NOMO-1 treated with dmso at 0.1 percent for 144 hours (cell line): ENCODE measurements around the gene TBC1D22A.
"Not testable (repeated sequence)": the region's sequence is repeated elsewhere in the genome, so short reads cannot be mapped to it uniquely, and the experiment has no call there.

Experiments used
- DNase-seq: peaks from one replicate; lab custom pipeline; 2025; ENCODE audit not compliant: unreplicated experiment; lab: John Stamatoyannopoulos, UW

Gene TBC1D22A

DNA sequence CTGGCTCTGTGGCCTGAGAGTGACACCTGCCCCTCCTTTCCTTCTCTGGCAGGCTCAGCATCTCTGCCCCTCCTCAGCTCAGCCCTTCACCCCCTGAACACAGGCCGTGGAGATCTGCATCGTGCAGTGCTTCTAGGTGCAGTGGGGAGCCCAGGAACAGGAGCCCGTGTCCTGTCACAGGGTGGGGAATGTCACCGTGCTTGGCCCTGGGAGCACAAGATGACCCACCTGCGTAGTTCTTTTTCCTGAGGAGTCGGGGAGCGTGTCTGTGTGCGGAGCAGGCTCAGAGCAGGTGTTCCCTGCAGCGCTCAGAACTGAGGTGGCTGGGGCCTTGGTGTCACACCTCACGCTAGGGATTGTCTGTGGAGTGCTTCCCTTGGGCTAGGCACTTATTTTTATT is 10.6 kb downstream of the TBC1D22A start:
- no peak for DNase-seq

DNA sequence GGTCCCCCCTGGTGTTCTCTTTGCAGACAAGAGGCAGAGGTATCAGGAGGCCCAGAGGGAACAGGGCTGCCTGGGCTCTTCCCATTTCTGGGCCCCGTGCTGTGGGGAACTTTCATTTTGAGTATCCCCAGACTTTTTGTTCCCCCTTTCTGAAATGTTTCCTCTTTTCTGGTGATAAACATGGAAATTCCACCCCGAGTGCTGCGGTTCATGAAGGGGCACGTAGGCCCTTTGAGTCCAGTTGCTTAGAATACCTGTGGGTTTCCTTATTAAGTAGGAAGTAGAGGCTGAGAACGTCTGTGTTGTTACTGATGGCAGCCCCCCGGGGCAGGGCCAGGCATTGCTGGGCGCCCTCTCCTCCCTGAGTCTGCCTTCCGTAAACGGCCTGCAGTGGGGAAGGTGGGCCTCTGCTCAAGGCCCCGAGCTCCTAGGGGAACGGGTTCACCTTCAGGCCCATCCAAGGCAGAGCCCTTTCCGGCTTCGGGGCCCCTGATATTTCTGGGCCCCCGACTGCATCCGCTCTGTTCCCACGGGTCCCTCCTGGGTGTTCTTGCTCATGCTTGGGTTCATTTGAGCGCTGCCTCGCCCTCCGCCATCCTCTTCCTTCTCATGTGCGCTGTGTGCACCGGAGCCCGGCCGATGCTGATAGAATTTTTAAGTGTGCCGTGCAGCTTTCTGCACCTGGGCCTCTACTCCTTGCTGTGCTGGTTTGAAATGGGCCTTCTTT is 12.0 kb downstream of the TBC1D22A start:
- DNase-seq: peak; percentile 53

- DNase-seq: no peak
Measured at GRCh38 chr22:46774980-46775849, 12.8 kb downstream of the TBC1D22A start.

DNA sequence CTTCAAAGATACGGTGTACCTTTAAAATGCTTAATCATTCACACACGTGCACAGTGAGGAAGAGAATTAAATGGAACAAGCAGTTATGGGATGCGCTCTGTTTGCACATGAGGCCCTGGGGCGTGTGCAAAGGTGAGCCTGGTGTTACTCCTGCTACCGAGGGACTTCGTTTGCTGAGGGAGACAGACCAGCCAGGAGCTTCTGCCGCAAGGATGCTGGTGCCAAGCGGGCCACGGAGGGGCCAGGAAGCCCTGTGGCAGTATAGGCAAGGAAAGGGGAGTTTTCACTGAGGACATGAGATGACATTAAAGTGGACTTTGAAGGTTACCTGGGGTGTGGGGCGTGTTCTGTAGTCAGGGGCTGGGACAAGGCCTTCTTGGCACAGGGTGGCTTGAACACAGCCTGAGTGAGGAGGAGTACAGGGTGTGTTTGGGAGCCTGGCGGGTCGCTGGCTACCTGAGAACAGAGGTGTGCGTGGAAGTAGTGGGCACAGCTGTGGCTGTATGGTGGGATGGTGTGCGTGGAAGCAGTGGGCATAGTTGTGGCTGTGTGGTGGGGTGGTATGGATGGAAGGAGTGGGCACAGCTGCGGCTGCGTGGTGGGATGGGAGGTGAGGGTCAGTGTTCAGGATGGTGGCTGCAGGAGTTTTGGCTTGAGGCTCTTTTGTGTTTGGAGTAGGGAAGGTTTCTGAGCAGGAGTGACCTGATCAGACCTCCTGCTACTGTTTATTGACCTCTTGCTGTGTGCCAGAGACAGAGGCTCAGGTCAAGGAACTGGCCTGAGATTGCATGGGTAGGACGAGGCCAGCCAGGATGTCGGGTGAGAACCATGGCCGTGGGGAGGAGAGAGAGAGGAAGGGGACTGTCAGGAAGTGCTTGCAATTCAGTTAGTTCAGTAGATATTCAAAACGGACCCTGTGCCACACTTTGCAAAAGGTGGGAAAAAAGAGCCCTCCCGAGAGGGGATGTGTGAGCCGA is 13.7 kb downstream of the TBC1D22A start:
- DNase-seq: no peak

GRCh38 chr22:46776876-46777608 is 14.6 kb downstream of the TBC1D22A start:
- no peak for DNase-seq

DNA sequence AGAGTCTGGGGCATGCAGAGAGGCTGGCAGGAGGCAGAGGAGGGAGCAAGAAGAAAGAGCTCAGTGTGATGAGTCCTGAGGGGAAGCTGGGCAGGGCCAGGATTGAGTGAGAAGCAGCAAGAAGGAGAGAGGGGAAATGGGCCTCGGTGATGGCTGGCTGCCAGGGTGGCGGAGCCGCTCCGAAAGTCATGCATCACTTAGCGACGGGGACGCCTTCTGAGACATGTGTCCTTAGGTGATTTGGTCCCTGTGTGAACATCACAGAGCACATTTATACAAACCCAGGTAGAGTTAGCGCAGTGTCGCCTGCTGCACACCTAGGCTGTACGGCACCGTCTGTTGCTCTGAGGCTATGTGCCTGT is 15.1 kb downstream of the TBC1D22A start:
- no peak for DNase-seq

DNA sequence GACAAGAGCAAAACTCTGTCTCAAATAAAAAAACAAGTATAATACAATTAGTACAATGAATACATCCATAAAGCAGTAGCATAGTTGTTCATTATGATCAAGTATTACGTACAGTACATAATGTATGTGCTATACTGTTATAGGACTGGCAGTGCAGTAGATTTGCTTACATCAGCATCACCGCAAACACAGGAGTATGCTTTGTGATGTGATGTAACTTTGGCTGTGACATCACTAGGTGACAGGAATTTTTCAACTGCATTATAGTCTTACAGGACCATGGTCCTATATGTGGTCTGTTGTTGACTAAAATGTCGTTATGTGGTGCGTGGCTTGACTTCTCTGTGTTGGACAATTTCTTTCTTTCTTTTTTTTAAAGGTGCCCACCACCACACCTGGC is 16.6 kb downstream of the TBC1D22A start:
- DNase-seq: no peak

GRCh38 chr22:46779651-46780050 is 17.2 kb downstream of the TBC1D22A start:
- DNase-seq: no peak

DNA sequence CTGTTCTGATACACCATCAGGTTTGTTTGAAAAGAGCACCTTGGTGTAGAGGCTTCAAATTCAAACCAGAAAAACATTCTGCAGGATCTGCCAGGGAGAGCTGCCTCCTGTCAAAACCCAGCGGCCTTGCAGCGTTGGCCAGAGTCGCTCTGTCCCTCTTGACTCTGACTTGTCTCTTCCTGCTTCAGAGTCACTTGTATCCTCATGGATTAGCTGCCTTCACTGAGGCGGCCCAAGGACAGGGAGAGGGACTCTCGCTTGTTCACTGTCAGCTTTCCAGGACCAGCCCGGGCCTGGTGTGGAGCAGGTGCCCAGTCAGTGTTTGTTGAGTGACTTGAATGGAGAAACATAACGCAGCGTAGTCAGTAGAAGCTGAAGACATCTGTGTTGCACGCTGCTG is 18.0 kb downstream of the TBC1D22A start:
- no peak for DNase-seq

DNA sequence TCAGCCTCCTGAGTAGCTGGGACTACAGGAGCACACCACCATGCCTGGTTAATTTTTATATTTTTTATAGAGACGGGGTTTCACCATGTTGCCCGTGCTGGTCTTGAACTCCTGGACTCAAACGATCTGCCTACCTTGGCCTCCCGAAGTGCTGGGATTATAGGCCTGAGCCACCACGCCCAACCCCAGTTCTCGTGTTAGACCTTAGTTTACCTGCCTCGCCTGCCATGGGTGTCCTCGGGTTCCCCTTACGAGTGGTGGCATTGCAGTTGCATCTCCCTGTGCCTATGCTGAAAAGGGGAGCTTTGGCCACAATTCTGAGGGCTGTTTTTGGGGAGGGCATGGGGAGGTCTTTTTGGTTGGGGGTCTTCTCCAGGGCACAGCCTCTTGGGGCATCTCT is 18.8 kb downstream of the TBC1D22A start:
- DNase-seq: no peak

DNA sequence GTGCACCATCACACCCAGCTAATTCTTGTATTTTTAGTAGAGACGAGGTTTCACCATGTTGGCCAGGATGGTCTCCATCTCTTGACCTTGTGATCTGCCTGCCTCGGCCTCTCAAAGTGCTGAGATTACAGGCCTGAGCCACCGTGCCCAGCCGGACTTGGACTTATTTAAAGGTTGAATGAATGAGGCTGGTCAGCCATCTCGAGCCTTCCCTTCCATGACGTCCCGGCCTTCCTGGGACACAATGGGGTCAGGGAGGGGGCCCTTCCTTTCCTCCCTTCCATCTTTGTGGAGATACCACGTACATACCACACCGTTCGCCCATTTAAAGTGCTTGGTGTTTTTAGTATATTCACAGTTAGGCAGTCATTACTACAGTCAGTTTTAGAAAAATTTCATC is 19.8 kb downstream of the TBC1D22A start:
- not testable (repeated sequence) for DNase-seq

DNA sequence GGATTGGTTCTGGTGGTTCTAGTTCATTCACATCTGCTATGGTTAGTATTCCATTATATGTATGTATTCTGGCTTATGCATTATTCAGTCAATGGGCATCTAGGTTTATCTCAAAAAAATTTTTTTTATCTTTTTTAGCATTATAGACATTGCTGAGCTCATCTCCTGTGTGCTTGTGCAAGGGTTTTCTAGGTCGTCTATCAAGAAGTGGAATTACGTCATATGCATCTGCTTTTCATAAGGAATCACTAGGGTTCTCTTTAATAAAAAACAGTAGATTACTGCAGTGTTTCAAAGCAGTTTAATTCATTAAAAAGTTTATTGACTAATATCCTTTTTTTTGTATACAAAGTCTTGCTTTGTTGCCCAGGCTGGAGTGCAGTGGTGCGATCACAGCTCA is 21.3 kb downstream of the TBC1D22A start:
- no peak for DNase-seq

DNA sequence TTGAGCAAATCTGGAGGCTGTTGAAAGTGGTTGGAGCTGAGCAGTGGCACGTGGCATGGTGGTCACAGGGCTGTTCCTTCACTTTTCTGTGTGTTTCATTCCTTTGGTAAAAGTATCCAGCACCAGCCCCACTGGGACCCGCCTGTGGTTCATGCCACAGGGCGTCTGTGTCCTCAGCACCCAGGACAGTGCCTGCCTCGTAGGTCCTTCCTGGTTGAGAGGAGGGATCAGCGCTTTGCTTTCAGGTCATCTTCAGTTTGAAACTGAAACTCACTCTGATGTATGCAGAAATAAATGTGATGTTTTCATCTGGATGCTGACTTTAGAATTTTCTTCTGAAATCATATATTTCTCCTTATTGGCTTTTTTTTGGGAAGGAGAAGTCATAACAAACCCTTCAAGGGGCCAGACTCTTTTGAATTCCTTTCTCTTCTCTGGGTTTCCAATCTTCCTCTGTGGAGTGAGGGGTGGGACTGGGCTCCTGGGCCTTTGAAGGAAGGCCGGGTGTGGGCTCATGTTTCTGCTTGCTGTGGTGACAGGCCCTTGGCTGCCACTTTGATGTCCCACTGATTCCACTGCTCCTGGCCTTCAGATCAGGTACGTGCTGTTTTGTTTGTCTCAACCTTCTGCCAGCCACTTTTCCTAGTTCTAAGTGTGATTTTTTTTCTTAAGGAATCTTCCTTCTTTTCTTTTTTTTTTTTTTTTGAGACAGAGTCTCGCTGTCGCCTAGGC is 26.2 kb downstream of the TBC1D22A start:
- no peak for DNase-seq

DNA sequence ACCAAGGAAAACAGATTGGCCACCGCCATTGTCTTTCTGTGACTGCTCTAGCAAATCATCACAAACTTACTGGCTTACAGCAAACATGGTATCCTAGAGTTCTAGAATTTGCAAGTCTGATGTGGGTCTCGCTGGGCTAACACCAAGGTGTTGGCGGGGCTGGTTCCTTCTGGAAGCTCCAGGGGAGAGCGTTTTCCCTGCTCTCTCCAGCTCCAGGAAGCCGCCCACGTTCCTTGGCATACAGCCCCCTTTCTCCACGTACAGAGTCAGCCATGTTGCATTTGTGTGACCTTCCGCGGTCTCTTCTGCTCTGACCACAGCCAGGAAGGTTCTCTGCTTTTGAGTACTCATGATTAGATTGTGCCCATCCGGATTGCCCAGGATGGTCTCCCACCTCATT is 27.5 kb downstream of the TBC1D22A start:
- no peak for DNase-seq

DNA sequence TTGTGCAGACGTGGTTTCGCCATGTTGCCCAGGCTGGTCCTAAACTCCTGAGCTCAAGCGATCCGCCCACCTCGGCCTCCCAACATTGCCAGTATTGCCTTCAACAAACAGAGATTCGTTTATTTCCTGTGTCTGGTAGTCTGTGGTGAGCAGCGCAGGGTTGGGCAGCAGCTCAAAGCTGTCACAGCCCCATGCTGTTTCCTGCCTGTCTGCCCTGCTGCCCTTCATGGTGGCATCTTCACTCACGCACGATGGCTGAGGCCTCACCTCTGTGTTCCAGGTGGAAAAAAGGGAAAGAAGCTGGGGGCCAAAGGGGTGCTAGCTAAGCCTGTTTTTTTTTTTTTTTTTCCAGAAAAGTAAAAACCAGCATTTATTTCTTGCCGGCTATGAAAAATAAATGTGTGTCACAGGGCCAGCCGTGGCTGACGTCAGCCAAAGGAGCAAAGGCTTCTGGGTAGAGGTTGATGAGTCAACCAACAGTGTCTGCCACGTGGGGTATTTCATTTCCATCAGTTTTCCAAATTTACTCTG is 28.8 kb downstream of the TBC1D22A start:
- DNase-seq: no peak

GRCh38 chr22:46792061-46792796 is 29.8 kb downstream of the TBC1D22A start:
- no peak for DNase-seq

DNA sequence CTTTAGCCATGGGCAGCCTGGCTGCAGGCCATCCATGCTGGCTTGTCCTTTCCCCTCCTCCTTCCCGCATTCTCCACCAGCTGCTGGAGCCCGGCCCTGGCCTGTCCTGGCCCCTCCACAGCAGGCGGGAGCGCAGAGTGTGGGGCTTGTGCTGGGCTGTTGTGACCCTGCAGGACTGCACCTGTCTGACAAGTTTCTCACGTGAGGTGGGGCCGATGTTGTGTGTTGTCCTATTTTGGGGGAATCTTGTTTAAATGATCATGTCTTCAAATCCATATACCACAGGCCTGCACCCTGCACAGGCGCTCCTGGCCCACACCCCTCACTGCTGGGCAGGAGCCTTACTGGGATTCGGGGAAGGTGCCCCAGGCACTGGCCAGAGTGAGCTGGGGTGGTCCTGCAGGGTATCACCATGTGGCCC is 30.4 kb downstream of the TBC1D22A start:
- DNase-seq: no peak

DNA sequence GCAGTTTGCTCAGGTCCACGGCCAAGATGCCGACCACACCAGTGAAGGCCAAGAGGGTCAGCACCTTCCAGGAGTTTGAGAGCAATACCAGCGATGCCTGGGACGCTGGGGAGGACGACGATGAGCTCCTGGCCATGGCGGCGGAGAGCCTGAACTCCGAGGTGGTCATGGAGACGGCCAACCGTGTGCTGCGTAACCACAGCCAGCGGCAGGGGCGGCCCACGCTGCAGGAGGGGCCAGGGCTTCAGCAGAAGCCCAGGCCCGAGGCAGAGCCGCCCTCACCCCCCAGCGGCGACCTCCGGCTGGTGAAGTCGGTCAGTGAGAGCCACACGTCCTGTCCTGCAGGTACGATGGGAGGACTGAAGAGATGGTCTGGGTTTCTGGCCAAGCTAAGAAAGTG is 31.0 kb downstream of the TBC1D22A start:
- no peak for DNase-seq

- no peak for DNase-seq
Measured at GRCh38 chr22:46794067-46794466, 31.6 kb downstream of the TBC1D22A start.
